ENCODE data around the gene SIGMAR1.

SIGMAR1 gene

DNA sequence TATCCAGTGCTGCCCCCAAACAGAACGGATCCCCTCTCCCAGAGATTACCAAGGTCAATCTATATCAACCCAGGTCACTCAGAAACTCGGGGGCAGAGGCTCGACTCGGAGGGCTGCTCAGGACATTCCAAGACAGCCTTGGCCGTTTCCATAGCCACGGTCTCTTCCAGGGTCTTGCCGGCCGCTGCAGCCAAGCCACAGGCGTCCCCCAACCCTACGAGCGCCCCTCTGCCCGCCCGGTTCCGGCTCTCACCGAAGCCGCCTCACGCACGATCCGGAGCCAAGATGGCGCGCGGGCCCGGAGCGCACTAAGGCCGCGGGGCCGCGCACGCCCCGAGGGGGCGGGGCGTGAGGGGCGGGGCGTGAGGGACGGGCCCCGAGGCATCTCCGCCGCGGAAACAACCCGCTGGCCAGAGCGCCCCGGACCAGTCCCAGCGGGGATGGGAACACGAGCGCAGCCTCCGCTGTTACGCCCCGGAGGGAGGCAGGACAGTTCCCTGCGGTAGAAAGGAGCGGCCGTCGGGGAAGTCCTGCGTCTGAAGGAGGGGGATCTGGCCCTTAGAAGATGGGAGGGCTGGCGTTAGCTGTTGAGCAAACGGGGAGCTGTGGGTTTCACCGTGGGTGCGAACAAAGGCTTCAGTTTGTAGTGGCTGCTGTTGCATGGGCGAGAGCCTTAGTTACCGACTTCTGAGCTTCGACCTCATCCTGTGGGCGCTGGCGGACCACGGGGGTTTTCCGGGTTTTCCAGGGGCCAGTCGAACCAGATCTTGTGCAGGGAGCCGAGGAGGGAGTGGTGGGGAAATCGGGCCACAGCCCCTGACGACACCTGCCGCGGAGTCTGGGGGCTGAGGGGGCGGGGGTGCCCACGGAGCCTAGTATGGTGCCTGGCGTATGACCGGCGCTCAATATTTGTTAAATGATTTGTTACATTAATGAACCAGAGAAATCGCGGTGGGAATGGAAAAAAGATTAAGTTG is 25.5 kb downstream of the SIGMAR1 start, which contains the start of gene RPP25L:
RPP25L (minus strand) TSS at position 287 of the 977 bp plus-strand sequence. CDS start 801 bp downstream, outside the sequence.
- peak; percentile 55 for DNase-seq (ENCODE audit: low read depth, low spot score)
- peak within 1 kb of the TSS; percentile 94 for H3K4me3 ChIP-seq (ENCODE audit: low read length)

DNA sequence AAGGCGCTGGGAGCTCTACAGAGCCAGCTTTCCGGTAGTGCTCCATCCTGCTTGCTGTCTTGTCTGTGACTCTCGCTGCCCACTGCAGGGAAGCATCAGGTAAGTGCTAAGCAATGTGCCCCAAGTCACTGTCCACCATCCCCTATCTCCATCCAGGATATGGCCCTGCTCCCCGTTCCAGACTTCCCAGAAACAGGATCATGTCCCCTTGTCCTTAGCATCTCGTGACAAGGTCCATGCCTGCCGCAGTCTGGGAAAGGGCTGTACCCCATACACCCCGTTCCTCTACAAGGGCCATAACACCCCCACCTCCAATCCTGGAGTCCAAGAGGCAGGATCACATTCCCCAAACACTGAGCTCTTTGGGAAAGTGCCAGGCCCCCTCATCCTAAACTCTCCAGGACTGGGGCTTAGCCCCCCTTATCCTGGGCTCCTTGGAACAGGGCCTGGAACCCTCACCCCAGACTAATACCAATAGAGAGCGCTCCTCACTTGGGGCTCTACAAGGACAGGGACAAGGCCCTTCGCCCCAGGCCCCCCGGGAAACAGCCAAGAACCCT is 26.3 kb downstream of the SIGMAR1 start:
- peak overlapping the region; percentile 94 for H3K4me3 ChIP-seq (ENCODE audit: low read length)
- DNase-seq (ENCODE audit: low read depth, low spot score), result no peak

DNA sequence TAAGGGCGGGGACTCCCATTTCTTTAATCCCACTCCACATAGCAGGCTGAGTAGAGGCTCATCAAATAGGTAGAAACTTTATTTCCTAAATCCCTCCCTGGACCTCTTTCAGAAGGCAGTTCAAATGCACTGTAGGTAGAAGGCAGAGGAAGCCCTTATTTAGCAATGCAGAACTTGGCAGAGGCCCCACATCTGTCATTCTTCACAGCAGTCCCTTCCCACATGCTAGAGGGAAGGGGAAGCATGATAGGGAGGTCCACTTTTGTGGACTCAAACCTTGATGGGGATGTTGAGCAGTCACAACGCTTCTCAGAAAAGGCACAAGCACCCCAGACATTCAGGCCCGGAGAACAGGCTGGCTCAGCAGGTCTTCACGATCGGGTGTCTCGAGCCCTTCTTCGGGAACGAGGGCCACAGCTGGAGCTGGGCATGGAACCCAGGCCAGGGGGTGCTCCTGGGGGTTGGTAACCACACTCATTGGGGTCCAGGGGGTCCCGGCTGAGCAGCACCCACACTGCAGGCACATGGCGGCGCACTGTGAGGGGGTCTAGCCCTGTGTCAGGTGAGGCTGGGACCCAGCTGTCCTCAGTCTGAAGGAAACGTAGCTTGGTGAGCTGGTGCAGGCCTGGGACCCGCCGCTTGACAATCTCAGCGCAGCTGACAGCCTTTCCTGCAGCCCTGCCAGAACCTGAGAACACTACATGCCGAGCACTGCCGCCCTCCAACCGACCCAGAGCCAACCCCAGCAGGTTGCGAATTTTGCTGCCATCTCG is 27.0 kb downstream of the SIGMAR1 start:
- DNase-seq (ENCODE audit: low read depth, low spot score), result no peak
- peak overlapping the region; percentile 94 for H3K4me3 ChIP-seq (ENCODE audit: low read length)

DNA sequence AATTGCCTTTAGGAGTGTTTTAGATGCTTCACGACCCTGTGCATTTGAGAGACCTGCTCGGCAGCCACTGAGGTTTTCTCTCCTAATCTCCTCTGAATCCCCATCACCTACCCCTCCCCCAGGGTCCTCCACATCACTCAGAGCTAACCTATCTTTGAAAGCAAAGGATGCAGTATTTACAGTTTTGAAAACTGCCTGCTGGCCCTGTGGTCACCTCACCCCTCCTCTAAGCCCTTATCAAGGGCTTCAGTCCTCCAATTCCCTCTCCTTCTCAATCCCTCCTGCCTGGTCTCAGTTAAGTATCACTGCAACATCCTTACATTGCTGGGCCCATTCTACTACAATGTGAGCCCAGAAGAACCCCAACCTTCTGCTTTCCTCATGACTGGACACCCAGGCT is 30.3 kb downstream of the SIGMAR1 start:
- DNase-seq (ENCODE audit: low read depth, low spot score), result no peak
- no peak overlapping the region for H3K4me3 ChIP-seq (ENCODE audit: low read length)

DNA sequence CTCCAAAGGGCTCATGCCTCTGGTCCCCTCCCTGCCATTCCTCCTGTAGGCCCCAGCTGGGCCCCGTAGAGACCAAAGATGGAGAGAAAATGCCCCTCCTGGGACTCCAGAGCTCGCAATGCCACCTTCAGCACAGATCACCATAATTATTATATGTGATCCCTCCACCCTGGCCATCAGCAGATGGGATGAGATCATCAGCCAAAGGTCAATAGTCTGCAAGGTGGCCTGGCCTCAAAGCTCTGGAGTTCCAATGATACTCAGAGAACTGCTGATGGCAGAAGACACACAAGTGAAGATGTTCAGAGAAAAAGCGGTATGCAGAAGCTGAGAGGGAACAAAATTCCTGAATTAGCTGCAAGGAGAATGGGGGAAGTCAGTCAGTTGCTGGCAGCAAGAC is 30.7 kb downstream of the SIGMAR1 start:
- DNase-seq (ENCODE audit: low read depth, low spot score), result no peak
- no peak overlapping the region for H3K4me3 ChIP-seq (ENCODE audit: low read length)

DNA sequence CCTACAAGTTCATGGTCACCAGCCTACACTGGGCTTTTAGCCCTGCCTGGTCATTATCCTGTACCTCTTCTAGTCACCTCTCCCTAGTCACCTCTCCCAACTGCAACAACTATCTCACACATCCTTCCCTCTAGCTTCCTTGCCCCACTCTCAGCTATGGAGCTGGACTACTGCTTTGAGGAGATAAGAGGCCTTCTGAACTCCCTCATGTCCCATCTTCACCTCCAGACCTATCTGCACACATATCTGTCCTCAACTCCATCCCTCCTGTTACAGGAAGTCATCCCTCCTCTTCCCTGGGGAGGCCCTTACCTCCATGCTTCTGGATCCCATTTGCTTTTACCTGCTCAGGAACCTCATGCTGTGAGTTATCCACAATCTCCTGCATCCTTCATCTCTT is 31.4 kb downstream of the SIGMAR1 start:
- no peak for DNase-seq (ENCODE audit: low read depth, low spot score)
- no peak overlapping the region for H3K4me3 ChIP-seq (ENCODE audit: low read length)

DNA sequence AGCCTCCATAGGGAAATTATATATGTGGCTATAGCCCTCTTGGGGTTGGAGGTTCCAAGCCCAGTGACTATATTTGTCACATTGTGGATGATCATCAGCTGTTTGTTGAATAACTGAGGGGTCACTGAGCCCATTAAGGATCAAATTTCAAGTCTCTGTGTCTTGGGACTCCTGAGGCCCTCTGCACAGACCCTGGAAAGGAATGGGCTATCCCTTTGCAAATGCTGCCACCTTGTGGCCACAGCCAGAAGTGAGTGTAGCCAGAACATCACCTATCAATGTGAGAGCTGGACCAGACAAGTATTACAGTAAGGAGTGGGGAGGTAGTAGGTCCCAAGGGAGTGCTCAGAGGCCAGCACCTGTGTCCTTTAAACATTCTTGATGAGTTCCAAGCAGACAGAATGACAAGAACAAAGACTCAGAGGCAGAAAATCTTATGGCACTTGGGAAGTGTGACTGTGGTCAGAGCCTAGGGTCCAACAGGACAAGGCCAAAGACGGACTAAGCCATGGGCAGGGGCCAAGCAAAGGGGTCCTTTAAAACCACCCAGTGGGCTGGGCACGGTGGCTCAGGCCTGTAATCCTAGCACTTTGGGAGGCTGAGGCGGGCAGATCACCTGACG is 33.9 kb downstream of the SIGMAR1 start:
- peak; percentile 62 for DNase-seq (ENCODE audit: low read depth, low spot score)
- H3K4me3 ChIP-seq (ENCODE audit: low read length), result no peak overlapping the region

DNA sequence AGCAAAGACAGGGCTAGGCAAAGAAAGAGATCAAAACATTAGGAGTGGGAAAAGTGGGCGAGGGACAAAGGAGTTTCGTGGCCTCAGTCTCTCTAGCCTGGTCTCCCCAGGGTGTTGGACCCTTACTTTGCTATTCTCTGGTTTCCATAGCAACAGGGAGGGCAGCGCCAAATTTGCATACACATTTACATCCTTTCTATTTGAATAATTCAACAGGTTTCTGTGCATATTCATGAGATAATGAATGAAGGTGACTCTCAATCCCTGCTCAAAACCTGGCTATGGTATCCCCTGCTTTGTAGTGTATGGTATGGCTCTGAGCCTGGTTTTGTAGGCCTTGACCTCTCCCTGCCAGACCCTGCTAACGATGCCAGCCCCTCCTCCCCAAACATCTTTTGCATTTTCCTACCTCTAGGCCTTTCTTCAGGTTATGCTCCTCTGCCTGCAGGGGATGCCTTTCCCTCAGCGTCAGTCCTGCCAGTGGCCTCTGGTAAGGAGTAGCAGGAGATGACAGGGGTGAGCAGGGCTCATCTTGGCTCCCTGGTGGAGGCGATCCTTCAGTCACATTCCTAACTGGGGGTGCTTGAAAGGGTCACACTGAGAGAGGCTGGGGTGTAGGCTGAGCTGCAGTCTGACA is 35.5 kb downstream of the SIGMAR1 start:
- no peak overlapping the region for H3K4me3 ChIP-seq (ENCODE audit: low read length)
- DNase-seq (ENCODE audit: low read depth, low spot score), result no peak

DNA sequence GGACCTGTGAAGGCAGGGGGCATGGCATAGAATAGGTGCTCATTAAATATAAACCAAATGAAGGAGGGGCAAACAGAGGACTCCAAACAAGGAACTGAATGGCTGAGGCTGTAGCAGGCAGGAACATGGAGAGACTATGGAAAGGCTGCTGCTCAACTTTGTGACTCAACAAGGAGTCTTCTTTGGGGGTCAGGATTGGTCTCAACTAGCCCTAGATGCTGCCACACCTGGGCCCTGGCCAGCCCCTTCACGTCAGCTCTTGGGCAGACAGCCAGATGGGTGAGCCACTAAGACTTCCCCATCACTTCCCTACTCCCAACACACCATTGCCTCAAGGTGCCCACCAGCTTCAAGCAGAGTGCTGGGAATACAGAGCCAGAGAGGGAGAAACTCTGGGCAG is 36.7 kb downstream of the SIGMAR1 start:
- H3K4me3 ChIP-seq (ENCODE audit: low read length), result no peak overlapping the region
- DNase-seq (ENCODE audit: low read depth, low spot score), result no peak

DNA sequence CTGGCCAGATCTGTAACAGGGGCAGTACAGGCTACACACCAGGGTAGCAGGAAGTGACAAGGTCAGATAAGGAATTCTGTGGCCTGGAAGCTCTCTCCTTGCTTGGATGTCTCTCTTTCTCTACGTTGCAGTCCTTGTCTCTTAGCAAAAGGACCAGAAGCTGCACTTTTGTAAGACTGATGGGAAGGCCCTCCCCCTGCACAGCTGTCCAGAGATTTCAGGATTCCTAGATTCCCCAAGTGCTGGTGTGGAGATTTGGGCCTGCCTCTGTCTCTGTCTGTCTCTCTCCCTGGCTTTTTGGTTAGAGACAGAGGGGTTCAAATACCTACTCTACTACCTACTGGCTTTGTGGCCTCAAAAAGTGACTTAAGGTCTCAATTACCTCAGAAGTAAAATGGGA is 38.0 kb downstream of the SIGMAR1 start:
- no peak for DNase-seq (ENCODE audit: low read depth, low spot score)
- no peak overlapping the region for H3K4me3 ChIP-seq (ENCODE audit: low read length)

DNA sequence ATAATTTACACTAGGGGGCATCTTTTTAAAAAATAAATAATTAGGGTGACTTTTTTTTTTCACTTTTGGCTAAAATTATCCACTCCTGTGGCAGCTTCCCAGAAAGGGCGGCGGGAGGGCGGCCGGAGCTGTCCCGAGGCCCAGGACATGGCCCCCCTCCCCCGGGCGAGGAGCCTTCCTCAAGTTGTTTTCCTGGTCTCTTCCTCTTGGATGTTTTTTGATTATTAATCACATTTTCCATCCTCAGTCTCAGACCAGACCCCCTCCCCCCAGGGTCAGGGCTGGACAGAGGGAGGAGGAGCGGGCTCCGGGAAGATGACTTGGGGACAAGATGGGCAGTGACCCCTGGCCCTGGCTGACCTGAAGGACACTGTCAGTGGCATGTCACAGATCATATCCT is 43.4 kb downstream of the SIGMAR1 start:
- H3K4me3 ChIP-seq (ENCODE audit: low read length), result no peak overlapping the region
- DNase-seq (ENCODE audit: low read depth, low spot score), result no peak

DNA sequence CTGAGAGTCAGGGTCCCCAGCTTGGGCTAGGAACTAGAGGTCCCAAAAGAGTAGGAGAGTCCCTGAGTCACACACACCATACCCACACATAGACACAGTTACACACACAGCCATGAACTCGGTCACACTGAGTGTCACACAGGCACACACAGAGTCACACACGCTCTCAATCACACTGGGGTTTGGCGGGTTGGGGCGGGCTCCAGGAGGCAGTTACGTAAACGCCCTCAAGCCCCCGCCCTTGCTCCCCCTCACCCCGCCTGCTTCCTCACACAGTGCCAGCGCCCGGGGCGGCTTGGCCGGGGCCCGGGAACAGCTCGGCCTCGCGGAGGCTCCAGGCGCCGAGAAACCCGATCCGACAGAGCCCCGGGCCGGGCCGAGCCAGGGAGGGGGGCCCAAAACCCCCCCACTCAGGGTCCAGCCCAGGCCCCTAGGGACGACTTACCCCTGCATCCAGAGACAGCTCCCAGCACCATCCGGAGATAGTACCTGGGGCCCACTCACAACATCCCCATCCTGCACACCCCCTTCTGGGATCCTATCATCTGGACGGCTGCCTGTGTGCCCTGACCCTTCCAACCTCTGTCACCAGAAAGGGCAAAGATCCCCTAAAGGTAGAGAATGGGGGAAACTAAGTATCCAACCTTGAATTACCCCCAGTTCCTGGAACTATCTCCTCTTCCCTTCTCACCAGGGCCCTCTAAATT is 44.5 kb downstream of the SIGMAR1 start:
- no peak for DNase-seq (ENCODE audit: low read depth, low spot score)

DNA sequence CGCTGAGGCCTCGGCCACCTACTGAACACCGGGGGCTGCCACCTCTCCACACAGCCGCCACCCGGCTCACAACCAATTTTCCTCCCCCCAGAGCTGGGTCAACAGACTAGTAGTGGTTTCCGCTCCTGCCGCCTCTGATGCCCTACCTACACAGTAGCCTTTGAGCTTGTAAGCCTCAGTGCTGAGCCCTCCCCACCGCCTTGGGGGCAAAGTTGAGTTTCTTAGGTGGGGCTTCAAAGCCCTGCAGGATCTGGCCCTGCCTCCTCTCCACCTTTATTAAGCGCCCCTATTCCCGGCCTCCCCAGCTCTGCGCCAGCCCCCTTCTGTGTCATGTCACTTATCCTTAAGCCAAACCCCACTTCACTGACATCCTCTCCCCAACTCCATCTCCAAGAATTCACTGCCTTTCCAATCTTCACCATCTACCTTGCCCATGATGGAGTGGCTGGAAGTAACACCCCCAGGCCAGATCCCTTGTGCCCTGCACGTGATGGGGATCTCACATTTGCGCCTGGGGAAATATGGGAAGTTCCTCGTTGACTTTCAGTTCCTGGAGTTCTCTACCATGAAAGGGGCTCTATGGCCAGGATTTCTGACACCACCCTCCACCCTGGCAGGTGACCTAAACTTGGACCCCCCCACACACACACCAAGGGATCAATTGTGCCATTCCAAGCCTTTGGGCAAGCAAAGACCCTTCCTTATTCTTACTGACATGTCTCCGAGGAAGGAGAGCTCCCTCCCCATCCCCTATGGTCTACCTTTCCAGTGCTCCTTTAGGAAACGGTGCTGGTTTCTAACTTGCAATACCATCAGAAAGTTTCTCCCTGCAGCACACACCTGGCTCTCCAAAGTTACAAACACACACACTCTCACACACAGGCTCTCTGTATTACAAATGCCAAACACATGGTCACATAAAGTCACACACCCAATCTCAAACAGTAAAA is 45.4 kb downstream of the SIGMAR1 start:
- no peak for DNase-seq (ENCODE audit: low read depth, low spot score)
- H3K4me3 ChIP-seq (ENCODE audit: low read length), result no peak overlapping the region

More for the DNA sequence above, 44.5 kb downstream of the SIGMAR1 start:
- no peak overlapping the region for H3K4me3 ChIP-seq (ENCODE audit: low read length)

DNA sequence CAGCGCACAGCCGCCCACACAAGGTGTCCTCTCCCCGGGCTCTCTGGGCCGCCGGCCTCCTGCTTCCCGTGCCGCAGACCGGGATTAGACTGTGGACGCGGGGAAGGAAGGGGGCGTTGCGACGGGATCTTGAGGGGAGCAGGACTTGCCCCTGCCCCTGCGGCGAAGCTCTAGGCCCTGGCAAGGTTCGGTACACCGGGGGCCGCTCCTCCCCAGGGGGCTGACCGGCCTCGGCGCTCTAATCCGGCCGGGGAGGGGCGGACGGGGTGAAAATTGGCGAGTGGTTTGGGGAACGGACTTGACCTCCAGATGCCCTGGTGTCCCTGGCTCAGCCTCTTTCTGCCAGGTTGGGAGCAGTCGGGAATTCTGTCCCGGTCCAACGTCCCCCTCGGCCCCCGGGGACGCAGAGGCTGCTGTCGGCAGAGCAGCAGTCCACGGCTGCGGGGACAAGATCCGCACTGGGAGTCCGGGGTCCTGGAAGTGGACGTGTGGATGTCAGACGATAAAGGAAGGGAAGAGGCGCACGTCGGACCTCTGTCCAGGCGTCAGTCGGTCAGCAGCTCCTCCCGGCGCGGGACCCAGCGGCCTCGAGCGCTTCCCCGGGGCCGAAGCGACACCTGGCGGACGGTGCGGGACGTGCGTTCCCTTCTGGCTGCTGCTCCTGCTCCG is 46.2 kb downstream of the SIGMAR1 start:
- H3K4me3 ChIP-seq (ENCODE audit: low read length), result no peak overlapping the region

DNA sequence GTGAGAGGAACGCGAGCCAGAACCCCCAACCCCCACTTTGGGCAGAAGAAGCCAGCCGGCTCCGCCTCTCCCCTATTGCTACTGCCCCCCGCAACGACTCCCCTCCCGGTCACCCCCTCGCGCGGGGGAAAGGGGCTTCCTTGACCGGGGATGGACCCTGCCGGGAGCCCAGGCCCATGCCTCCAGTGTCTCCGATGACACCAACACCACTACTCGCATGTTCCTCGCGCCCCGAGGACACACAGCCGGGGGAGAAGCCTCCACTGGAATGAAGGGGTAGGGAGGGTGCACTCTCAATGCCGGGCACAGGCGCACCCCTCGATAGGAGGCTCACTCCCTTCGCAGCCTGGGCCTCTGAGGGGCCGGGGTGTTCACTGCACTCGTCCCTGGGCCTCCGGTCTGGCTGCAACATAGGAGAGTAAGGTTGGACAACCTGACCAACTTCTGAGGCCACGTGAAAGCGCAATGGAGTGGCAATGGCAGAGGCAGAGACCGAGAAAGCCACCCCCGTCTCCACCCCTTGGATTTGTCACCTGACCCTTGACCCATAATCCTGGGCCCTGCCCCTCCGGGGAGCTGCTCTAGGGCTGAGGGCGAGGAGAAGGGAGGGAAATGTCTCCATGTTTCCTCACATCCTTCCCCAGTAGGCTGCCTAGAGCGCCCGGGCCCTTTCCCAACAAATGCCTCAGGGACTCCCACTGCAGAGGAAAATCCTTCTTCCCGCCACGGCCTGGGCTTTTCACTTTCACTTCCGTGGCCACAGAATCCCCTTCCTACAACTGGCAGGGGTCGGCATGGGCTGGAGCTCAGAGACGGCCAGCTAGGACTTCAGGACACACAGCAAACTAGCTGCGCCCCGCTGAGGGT is 47.0 kb downstream of the SIGMAR1 start:
- no peak for DNase-seq (ENCODE audit: low read depth, low spot score)
- H3K4me3 ChIP-seq (ENCODE audit: low read length), result peak overlapping the region; percentile 45

More for the DNA sequence above, 46.2 kb downstream of the SIGMAR1 start:
- DNase-seq (ENCODE audit: low read depth, low spot score), result peak; percentile 33
